Measurements from ENCODE around the gene SYCE3. TPM values are rescaled to one million over a fixed set of nuclear protein-coding genes. Genes with fewer than 3 reads are reported as not detected.

Gene SYCE3
- total and polyA plus RNA-seq, 2 experiments from 2014 or later = not detected

DNA sequence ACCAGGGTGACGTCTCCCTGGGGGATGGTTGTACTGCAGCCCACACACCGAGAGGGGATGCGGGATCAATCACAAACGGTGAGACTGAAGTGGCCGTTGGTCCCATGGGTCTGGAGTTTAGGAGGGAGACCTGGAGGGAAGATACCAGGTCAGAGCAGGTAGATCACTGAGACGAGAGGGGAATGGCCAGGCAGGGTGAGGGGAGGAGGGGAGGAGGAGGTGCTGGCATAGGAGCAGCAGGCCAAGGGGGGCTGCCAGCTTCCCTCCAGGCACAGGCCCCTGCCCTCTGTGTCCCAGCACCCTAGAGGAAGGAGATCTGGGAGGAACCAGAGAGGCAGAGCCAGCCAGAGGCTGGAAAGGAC lies 44.9 kb upstream of the SYCE3 start:
- Mint-ChIP-seq H3K27me3 (ENCODE audit: insufficient read depth, low read depth, poor library complexity) (peaks cover 47% of the 10 kb centered on the region), H3K4me3 (no peak overlapping the region), H3K9me3 (no peaks in the 10 kb centered on the region), H3K27ac (no peak overlapping the region), H3K36me3 (ENCODE audit: low read depth) (no peaks in the 10 kb centered on the region), H3K4me1 (peaks cover 6% of the 10 kb centered on the region; the same call in 2 of the 3 replicates)
- Histone ChIP-seq H3K27me3 (ENCODE audit: insufficient read depth) (peaks cover 40% of the 10 kb centered on the region), H3K4me3 (no peak overlapping the region), H3K27ac (ENCODE audit: low read depth) (no peak overlapping the region), H2AFZ (no peak overlapping the region), H3F3A (replicated peaks; ENCODE audit: low read depth) (no peaks in the 10 kb centered on the region), H3K4me1 (ENCODE audit: insufficient read depth) (no peaks in the 10 kb centered on the region), H3K4me2 (no peak overlapping the region), H4K20me1 (replicated peaks; ENCODE audit: insufficient read depth) (no peaks in the 10 kb centered on the region; the same call in 1 of the 2 replicates), H3K79me2 (replicated peaks; ENCODE audit: insufficient read depth) (no peaks in the 10 kb centered on the region), H3K36me3 (ENCODE audit: insufficient read depth) (no peaks in the 10 kb centered on the region), H3K9me2 (ENCODE audit: insufficient read depth) (no peaks in the 10 kb centered on the region)
- no peak for DNase-seq (ENCODE audit: low spot score)
- TF ChIP-seq EZH2 (IDR thresholded peaks at IDR 0.05; ENCODE audit: low read depth, unreplicated experiment) (no peak), EZH2phosphoT487 (IDR thresholded peaks at IDR 0.05; ENCODE audit: unreplicated experiment) (no peak), POLR2AphosphoS5 (IDR thresholded peaks at IDR 0.05; ENCODE audit: low read depth) (no peak)
- TF ChIP-seq, protein P1, sequence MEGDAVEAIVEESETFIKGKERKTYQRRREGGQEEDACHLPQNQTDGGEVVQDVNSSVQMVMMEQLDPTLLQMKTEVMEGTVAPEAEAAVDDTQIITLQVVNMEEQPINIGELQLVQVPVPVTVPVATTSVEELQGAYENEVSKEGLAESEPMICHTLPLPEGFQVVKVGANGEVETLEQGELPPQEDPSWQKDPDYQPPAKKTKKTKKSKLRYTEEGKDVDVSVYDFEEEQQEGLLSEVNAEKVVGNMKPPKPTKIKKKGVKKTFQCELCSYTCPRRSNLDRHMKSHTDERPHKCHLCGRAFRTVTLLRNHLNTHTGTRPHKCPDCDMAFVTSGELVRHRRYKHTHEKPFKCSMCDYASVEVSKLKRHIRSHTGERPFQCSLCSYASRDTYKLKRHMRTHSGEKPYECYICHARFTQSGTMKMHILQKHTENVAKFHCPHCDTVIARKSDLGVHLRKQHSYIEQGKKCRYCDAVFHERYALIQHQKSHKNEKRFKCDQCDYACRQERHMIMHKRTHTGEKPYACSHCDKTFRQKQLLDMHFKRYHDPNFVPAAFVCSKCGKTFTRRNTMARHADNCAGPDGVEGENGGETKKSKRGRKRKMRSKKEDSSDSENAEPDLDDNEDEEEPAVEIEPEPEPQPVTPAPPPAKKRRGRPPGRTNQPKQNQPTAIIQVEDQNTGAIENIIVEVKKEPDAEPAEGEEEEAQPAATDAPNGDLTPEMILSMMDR (conservative IDR thresholded peaks at IDR 0.05; ENCODE audit: low read depth in 2 of 2) = no peak
- TF ChIP-seq, protein P2, sequence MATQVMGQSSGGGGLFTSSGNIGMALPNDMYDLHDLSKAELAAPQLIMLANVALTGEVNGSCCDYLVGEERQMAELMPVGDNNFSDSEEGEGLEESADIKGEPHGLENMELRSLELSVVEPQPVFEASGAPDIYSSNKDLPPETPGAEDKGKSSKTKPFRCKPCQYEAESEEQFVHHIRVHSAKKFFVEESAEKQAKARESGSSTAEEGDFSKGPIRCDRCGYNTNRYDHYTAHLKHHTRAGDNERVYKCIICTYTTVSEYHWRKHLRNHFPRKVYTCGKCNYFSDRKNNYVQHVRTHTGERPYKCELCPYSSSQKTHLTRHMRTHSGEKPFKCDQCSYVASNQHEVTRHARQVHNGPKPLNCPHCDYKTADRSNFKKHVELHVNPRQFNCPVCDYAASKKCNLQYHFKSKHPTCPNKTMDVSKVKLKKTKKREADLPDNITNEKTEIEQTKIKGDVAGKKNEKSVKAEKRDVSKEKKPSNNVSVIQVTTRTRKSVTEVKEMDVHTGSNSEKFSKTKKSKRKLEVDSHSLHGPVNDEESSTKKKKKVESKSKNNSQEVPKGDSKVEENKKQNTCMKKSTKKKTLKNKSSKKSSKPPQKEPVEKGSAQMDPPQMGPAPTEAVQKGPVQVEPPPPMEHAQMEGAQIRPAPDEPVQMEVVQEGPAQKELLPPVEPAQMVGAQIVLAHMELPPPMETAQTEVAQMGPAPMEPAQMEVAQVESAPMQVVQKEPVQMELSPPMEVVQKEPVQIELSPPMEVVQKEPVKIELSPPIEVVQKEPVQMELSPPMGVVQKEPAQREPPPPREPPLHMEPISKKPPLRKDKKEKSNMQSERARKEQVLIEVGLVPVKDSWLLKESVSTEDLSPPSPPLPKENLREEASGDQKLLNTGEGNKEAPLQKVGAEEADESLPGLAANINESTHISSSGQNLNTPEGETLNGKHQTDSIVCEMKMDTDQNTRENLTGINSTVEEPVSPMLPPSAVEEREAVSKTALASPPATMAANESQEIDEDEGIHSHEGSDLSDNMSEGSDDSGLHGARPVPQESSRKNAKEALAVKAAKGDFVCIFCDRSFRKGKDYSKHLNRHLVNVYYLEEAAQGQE (IDR thresholded peaks at IDR 0.05; ENCODE audit: unreplicated experiment) = no peak
- TF ChIP-seq, protein P3, sequence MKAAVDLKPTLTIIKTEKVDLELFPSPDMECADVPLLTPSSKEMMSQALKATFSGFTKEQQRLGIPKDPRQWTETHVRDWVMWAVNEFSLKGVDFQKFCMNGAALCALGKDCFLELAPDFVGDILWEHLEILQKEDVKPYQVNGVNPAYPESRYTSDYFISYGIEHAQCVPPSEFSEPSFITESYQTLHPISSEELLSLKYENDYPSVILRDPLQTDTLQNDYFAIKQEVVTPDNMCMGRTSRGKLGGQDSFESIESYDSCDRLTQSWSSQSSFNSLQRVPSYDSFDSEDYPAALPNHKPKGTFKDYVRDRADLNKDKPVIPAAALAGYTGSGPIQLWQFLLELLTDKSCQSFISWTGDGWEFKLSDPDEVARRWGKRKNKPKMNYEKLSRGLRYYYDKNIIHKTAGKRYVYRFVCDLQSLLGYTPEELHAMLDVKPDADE (IDR thresholded peaks at IDR 0.05) = no peak
- no peak for ATAC-seq

DNA sequence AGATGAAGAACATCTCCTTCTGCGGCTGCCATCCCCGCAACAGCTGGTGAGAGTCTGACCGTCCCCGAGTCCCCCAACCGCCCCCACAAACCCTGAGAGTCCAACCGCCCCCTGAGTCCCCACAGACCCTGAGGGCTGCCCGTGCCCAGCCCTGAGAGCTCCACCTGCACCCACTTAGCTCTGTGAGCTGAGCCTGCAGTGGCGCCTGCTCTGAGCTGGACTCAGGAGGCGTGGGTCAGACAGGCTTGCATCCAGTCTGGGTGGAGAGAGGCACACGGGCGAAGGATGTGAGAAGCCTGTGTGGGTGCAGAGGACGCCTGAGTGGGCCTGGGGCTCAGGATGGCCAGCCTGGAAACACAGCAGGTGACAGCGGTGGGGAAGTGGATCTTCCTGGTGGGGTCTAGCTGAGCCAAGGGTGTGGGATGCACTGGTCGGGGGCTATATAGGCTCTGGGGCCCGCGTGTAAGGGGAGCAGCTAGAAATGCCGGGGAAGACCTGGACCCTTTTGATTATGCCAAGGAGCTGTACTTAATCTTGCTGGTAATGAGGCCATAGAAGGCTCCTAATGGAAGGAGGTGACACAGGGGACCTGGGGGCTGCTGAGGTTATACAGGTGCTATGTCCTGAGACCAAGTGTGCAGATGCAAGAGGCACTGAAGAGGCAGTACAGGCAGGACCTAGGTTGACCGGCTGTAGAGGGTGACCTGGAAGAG lies 44.4 kb upstream of the SYCE3 start:
- Histone ChIP-seq H3K4me2 (no peak overlapping the region), H3F3A (replicated peaks; ENCODE audit: low read depth) (no peaks in the 10 kb centered on the region), H4K20me1 (replicated peaks; ENCODE audit: insufficient read depth) (no peaks in the 10 kb centered on the region), H2AFZ (no peak overlapping the region), H3K4me3 (no peak overlapping the region), H3K9me2 (ENCODE audit: insufficient read depth) (no peaks in the 10 kb centered on the region), H3K4me1 (ENCODE audit: insufficient read depth) (no peaks in the 10 kb centered on the region; the same call in 1 of the 2 replicates), H3K27ac (ENCODE audit: low read depth) (no peak overlapping the region), H3K27me3 (ENCODE audit: insufficient read depth) (peaks cover 46% of the 10 kb centered on the region), H3K79me2 (replicated peaks; ENCODE audit: insufficient read depth) (no peaks in the 10 kb centered on the region), H3K36me3 (ENCODE audit: insufficient read depth) (no peaks in the 10 kb centered on the region)
- DNase-seq (ENCODE audit: low spot score) = no peak
- peaks cover 52% of the 10 kb centered on the region for H3K27me3 Mint-ChIP-seq (ENCODE audit: insufficient read depth, low read depth, poor library complexity)
- no peaks in the 10 kb centered on the region; the same call in 2 of the 3 replicates for H3K36me3 Mint-ChIP-seq (ENCODE audit: low read depth)
- H3K4me1 Mint-ChIP-seq = peaks cover 6% of the 10 kb centered on the region
- ATAC-seq = no peak
- H3K9me3 Mint-ChIP-seq = no peaks in the 10 kb centered on the region
- no peak overlapping the region for H3K27ac Mint-ChIP-seq
- no peak overlapping the region for H3K4me3 Mint-ChIP-seq
- TF ChIP-seq JUNB (IDR thresholded peaks at IDR 0.05; ENCODE audit: unreplicated experiment) = no peak
- no peak for TF ChIP-seq EZH2 (IDR thresholded peaks at IDR 0.05; ENCODE audit: low read depth, unreplicated experiment)
- TF ChIP-seq CREB1 (CRISPR knock-in tag; IDR thresholded peaks at IDR 0.05; ENCODE audit: low read depth) = no peak
- TF ChIP-seq, protein P2 (IDR thresholded peaks at IDR 0.05; ENCODE audit: unreplicated experiment) = no peak
- TF ChIP-seq POLR2AphosphoS5 (IDR thresholded peaks at IDR 0.05; ENCODE audit: low read depth) = no peak
- no peak for TF ChIP-seq EZH2phosphoT487 (IDR thresholded peaks at IDR 0.05; ENCODE audit: unreplicated experiment)
- TF ChIP-seq ZNF114 (CRISPR knock-in tag; IDR thresholded peaks at IDR 0.05) = no peak
- no peak for TF ChIP-seq STAT1 (IDR thresholded peaks at IDR 0.05; ENCODE audit: unreplicated experiment)
- TF ChIP-seq, protein P3 (IDR thresholded peaks at IDR 0.05) = no peak

Measured in GM23338 (cell line).